CD4-positive, alpha-beta T cell treated with Interleukin-15 for 1 hour (primary cell): ENCODE measurements around the gene HK1.
"Not testable (repeated sequence)": the region's sequence is repeated elsewhere in the genome, so short reads cannot be mapped to it uniquely, and the experiment has no call there.

Experiments used
- DNase-seq: peaks from one replicate; pipeline ENCODE4 v3.0.0-alpha.2; 2020

HK1 gene

DNA sequence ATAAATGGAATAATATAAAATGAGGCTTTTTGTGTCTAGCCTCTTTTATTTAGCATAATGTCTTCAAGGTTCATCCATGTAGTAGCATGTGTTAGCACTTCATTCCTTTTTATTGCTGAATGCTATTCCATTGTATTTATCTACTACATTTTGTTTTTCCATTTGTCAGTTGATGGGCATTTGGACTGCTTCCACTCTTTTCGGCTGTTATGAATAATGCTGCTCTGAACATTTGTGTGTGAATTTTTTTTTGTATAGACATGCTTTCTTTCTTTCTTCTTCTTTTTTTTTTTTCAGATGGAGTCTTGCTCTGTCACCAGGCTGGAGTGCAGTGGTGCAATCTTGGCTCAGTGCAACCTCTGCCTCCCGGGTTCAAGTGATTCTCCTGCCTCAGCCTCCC is 50.6 kb downstream of the HK1 start:
- DNase-seq: not testable (repeated sequence)

- no peak for DNase-seq
Measured at GRCh38 chr10:69329721-69330178, 51.5 kb downstream of the HK1 start.

- DNase-seq: no peak
Measured at GRCh38 chr10:69331161-69331560, 52.9 kb downstream of the HK1 start.

GRCh38 chr10:69332278-69333010 is 54.1 kb downstream of the HK1 start:
- no peak for DNase-seq

DNA sequence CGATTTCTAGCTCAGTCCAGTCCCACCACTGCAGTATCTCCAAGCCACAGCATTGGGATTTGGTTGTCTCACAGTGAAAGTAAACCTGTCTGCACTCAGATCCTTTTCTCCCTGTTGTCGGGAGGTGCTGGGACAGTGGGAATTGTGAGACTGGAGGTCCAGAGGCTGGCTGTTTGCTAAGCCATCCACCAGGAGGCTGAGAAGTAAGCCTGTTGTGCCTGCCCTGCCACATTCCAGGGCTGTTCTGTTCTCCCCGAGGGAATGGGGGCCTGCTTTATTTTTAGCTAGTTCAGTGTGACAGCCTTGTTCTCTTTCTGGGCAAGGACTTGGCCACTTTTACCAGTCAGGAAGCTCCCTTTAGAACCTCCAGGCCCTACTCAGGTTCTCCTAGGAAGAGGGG is 54.9 kb downstream of the HK1 start:
- DNase-seq: no peak

DNA sequence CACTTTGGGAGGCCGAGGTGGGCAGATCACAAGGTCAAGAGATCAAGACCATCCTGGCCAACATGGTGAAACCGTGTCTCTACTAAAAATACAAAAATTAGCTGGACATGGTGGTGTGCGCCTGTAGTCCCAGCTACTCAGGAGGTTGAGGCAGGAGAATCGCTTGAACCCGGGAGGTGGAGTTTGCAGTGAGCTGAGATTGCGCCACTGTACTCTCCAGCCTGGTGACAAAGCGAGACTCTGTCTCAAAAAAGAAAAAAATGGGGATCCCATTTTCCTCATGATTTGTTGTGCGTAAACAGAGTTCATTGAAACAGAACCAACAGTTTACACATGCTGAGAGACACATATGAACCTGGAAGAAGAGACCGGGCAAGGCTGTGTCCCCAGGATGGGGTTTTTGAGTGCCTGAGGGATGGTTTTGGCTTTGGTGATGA is 55.6 kb downstream of the HK1 start:
- DNase-seq: not testable (repeated sequence)

DNA sequence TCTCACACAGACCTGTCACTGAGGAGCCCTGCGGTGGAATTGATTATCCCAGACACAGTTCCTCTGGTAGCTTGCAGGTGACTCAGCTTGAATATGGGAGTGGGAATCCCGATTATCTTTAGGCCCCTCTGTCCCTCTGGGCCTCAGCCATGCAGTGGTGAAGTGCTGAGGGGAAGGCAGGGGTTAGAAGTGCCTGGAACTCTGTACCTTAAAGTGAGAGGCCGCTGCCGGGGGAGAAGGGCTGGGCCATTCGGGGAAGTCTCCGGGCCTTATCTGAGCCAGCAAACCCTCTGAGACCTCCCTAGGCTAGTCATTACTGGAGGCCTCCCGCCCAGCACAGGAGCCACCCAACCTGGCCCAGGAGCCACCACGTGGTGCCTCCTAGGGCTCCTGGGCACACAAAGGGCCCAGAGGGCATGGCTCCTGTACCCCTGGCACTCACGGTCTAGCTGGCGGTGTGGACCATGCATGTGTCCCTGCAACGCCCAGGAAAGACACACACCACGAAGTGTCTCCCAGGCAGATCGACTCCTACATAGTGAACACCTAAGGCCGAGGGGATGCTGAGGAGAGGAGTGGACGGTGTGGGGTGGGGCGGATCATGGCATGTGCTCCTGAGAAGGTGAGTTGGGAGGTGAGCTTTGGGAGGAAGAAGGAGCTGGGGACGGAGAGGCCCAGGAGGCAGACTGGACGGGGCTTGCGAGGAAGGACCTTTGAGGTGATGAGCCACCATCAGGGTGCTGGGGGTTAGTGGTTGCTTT is 56.2 kb downstream of the HK1 start:
- no peak for DNase-seq

GRCh38 chr10:69335063-69335587 is 56.8 kb downstream of the HK1 start:
- DNase-seq: peak; percentile 52

DNA sequence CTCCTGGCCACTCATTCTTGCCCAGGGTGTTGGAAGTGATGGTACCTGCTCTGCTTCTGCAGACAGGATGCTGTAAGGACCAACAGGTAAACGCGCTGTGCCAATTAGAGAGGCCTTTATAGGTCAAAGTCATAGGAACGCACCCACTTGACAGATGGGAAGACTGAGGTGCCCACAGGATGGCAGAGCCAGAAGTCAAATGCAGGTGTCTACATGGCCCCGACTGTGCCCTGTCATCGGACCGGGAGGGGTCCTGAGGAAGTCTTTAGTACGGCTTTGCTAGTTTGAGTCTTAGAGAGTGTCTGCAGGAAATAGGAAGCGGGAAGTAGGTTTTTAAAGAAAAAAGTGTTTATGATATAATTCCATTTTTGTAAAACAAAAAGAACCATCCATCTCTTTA is 57.3 kb downstream of the HK1 start:
- DNase-seq: no peak

DNA sequence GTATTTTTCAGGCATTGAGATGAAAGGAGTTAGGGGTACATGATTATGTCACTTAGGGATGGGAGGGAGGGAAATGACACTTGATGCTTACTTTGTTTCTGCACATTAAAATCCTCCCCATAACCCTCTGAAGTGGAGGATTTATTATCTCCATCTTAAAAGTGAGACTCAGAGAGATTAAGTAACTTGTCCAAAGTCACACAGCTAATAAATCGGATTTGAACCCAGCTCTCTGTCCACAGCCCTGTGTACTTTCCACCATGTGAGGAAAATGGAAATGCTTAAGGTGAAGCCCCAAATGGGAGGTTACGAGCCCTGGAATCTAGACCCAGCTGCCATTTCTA is 58.6 kb downstream of the HK1 start:
- no peak for DNase-seq

GRCh38 chr10:69337296-69338132 is 59.2 kb downstream of the HK1 start:
- peak; percentile 44 for DNase-seq

DNA sequence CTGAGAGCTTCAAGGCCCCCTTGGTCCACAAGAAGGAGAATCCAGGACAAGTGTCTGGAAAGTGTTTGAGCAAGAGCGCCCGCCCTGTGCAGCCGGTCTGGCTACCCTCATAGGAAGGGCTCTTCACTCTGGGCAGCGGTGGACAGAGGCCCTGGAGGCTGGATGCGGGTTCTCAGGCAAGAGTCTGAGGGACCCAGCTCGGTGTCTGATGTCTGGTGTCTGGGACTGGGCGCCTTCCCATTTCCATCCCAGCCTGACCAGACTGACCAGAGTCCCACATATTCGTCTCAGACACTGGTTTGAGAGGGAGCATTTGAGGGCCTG is 59.8 kb downstream of the HK1 start:
- DNase-seq: no peak

- DNase-seq: no peak
Measured at GRCh38 chr10:69338547-69339450, 60.5 kb downstream of the HK1 start.

GRCh38 chr10:69340695-69341094 is 62.4 kb downstream of the HK1 start:
- DNase-seq: no peak

DNA sequence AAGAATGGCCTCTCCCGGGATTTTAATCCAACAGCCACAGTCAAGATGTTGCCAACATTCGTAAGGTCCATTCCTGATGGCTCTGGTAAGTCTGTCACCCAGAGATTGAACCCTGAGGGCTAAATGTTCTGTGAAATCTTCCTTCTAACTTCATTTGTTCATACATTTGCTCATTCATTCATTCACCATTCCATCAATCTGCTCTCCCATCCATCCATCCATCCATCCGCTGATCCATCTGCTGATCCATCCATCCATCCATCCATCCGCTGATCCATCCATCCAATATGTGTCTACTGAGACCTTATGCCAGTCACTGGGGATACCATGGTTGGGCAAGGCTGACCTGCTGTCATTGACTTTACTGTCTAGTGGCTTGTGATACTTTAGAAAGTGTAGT is 65.6 kb downstream of the HK1 start:
- DNase-seq: no peak

GRCh38 chr10:69344591-69345252 is 66.4 kb downstream of the HK1 start:
- peak; percentile 28 for DNase-seq

DNA sequence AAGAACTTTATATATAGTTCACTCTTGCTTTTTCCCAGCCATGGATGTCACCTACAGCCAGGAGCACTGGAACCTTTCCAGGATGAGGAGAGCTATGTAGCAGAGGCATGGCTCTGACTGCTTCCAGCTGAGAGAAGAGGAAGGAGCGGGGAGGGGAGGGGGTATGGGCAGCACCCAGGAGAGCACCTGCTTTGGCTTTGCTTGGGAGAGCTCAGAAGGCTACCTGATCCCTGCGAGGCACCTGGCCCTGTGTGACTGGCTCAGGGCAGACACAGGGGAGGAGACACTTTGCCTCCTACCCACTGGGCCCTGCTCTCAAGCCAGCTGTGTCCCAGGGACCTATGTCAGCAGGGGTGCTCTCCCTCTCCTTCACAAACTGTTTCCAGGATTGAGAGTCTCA is 67.1 kb downstream of the HK1 start:
- no peak for DNase-seq

GRCh38 chr10:69345890-69346474 is 67.7 kb downstream of the HK1 start:
- no peak for DNase-seq

- no peak for DNase-seq
Measured at GRCh38 chr10:69346776-69347175, 68.5 kb downstream of the HK1 start.

DNA sequence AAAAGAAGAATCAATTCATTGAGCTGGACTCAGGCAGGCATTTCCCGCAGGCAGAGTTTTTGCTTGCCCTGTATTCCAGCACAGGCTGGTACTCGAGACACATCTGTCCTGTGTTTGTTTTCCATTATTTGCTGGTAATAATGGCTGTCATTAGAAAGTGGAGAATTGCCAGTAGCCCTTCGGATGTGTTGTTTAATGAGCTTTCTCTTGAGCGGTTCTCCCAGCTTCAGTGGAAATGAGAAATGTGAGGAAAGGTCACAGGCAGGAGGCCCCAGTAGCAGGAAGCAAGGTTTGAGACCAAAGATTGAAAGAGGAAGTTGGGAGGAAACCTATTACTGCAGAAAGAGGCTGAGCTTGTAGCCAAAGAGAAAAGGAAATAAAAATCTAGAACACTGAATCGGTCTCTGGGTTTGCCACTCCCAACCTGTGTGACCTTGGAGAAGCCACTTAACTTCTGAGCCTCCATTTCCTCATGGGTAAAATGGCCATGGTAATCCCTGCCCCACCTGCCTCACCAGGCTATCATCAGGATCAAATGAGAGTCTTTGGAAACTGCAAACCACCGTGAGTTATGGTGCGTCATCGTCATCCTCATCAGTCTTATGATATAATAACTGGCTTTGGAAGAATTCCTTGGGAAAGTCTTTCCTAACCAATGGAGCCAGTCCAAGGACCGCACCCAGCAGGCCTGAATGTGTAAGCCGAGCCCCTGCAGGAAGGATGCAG is 70.7 kb downstream of the HK1 start:
- DNase-seq: no peak

DNA sequence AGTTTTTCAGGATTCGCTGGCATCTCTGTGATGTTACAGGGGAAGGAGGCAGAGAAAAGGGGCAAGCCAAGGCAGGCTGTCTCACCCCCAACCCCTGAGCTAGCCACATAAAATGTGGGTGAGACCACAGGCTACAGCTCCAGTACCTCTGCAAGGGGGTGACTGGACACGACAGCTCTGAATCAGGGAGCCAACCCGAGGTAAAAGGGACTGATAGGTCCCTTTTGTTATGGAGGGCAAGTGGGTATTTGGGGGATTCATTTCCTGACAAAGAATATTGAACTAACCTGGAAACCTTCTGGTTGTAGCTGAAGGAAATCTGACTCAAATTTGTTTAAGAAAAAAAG is 71.2 kb downstream of the HK1 start:
- no peak for DNase-seq
